ENCODE measurements around the gene REG3G. TPM values are rescaled to one million over a fixed set of nuclear protein-coding genes. Genes with fewer than 3 reads are reported as not detected.

The REG3G gene
- total RNA-seq, 2 experiments from 2014 or later, result not detected

DNA sequence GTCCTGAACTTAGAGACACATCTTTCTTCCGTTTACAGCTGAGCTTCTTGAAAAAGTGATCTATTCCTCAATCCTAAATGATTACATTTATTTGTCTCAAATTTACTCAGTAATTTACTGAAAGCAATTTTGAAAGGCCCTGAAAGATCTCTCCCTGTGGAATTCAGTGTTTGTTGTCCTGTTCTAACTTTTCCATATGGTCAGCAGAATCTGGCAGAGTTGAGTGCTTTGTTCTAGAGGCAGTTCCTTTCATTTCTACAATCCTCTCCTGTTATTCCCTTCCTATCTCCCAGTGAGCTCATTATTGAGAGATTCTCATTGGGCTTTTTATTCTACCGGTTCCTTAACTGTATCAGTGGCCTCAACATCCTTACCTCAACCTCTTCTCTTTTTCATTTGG lies 36.5 kb upstream of the REG3G start:
- Histone ChIP-seq H3K4me3 (ENCODE audit: low read length) (no peak overlapping the region), H3K4me1 (ENCODE audit: insufficient read depth, low read length) (no peaks in the 10 kb centered on the region), H3K36me3 (ENCODE audit: insufficient read depth, low read length) (no peaks in the 10 kb centered on the region), H3K27ac (ENCODE audit: low read depth in 1 of 2, low read length in 2 of 2) (no peak overlapping the region), H3K9me3 (ENCODE audit: control insufficient read depth in 1 of 2, insufficient read depth in 1 of 2, low read length in 2 of 2) (peaks cover 0 to 22% of the 10 kb centered on the region in 2 experiments), H3K27me3 (ENCODE audit: control insufficient read depth in 1 of 2, insufficient read depth in 2 of 2, low read length in 2 of 2) (peaks cover 11 to 14% of the 10 kb centered on the region in 2 experiments)
- ChIA-PET POLR2A (no interaction called here), CTCF (no interaction called here)
- no peak overlapping the region for H3K27ac Mint-ChIP-seq
- intact Hi-C loops (cut with DNase I, micrococcal nuclease), result no loop called here
- H3K4me3 Mint-ChIP-seq, result no peak overlapping the region
- H3K27me3 Mint-ChIP-seq, result peaks cover 17% of the 10 kb centered on the region
- ATAC-seq (ENCODE audit: poor library complexity), result no peak
- H3K36me3 Mint-ChIP-seq (ENCODE audit: low read depth), result no peaks in the 10 kb centered on the region
- no peak for DNase-seq
- TF ChIP-seq, protein P1, sequence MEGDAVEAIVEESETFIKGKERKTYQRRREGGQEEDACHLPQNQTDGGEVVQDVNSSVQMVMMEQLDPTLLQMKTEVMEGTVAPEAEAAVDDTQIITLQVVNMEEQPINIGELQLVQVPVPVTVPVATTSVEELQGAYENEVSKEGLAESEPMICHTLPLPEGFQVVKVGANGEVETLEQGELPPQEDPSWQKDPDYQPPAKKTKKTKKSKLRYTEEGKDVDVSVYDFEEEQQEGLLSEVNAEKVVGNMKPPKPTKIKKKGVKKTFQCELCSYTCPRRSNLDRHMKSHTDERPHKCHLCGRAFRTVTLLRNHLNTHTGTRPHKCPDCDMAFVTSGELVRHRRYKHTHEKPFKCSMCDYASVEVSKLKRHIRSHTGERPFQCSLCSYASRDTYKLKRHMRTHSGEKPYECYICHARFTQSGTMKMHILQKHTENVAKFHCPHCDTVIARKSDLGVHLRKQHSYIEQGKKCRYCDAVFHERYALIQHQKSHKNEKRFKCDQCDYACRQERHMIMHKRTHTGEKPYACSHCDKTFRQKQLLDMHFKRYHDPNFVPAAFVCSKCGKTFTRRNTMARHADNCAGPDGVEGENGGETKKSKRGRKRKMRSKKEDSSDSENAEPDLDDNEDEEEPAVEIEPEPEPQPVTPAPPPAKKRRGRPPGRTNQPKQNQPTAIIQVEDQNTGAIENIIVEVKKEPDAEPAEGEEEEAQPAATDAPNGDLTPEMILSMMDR (IDR thresholded peaks at IDR 0.05), result no peak
- no peaks in the 10 kb centered on the region for H3K4me1 Mint-ChIP-seq (ENCODE audit: low read depth)
- H3K9me3 Mint-ChIP-seq, result peaks cover 7% of the 10 kb centered on the region

DNA sequence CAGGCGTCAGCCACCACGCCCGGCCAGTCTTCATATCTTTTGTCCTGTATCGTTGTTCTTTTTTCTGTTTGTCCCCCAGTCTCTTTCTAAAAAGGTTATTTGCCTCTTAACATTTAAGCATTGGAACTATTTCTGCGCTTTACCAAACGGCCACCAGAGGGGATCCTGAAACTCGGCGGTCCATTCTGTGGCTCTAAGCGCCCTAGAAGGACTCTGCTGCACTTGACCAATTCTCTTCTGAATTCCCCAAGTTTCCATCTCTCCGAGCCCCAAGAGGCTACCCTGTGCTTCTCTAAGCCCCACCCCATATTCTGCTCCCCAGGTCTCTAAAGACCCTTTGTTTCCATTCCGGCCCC lies 33.1 kb upstream of the REG3G start:
- DNase-seq (no peak), ATAC-seq (ENCODE audit: poor library complexity) (no peak)
- Mint-ChIP-seq H3K4me1 (ENCODE audit: low read depth) (no peaks in the 10 kb centered on the region), H3K9me3 (peaks cover 9% of the 10 kb centered on the region), H3K27ac (no peak overlapping the region), H3K4me3 (no peak overlapping the region), H3K27me3 (peaks cover 33% of the 10 kb centered on the region), H3K36me3 (ENCODE audit: low read depth) (no peaks in the 10 kb centered on the region)
- intact Hi-C loops (cut with DNase I, micrococcal nuclease), result no loop called here
- H3K27ac ChIP-seq (ENCODE audit: low read depth in 1 of 2, low read length in 2 of 2), result no peak overlapping the region
- H3K27me3 ChIP-seq (ENCODE audit: control insufficient read depth in 1 of 2, insufficient read depth in 2 of 2, low read length in 2 of 2), result peaks cover 18 to 19% of the 10 kb centered on the region in 2 experiments
- H3K36me3 ChIP-seq (ENCODE audit: insufficient read depth, low read length), result no peaks in the 10 kb centered on the region
- H3K4me3 ChIP-seq (ENCODE audit: low read length), result no peak overlapping the region
- no peaks in the 10 kb centered on the region for H3K4me1 ChIP-seq (ENCODE audit: insufficient read depth, low read length)
- ChIA-PET POLR2A (no interaction called here), CTCF (no interaction called here)
- TF ChIP-seq, protein P1 (IDR thresholded peaks at IDR 0.05), result no peak
- H3K9me3 ChIP-seq (ENCODE audit: control insufficient read depth in 1 of 2, insufficient read depth in 1 of 2, low read length in 2 of 2), result peaks cover 0 to 22% of the 10 kb centered on the region in 2 experiments

DNA sequence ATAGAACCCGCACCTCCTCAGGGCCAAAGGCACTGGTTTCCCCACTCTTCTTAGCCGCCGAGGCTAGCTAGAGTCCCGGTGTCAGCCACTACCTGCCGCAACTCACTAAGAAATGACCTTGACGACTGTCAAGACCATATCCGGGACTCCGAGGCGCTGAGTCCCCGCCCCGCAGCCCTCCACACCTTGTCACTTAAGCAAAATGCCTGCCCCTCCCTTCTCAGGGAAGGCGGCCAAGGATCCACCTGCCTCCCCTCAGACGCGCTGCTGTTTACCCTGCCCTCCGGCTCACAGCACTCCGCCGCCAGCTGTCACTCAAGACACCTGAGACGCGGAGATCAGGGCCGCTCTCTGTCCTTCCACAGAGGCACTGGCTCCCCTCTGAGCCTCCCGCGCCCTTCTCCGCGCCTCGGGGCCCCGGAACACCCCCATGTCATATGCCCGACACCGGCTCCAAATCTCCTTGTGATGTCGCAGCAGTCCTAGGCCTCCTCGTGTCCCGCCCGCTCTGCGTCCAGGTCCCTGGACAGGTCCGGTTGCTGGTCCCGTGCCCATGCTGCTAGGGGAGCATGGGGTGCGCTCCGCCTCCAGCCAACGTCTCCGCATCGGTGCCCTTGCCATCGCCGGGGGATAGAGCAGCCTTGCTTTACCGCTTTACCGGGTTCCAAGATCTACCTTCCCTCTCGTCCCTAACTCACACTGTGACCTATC lies 32.5 kb upstream of the REG3G start:
- intact Hi-C loops (cut with DNase I, micrococcal nuclease), result no loop called here
- CTCF ChIA-PET, result no interaction called here
- H3K27me3 Mint-ChIP-seq, result peaks cover 33% of the 10 kb centered on the region
- POLR2A ChIA-PET, result no interaction called here
- no peaks in the 10 kb centered on the region for H3K36me3 Mint-ChIP-seq (ENCODE audit: low read depth)
- Histone ChIP-seq H3K27ac (ENCODE audit: low read depth in 1 of 2, low read length in 2 of 2) (no peak overlapping the region), H3K4me3 (ENCODE audit: low read length) (no peak overlapping the region), H3K4me1 (ENCODE audit: insufficient read depth, low read length) (no peaks in the 10 kb centered on the region), H3K27me3 (ENCODE audit: control insufficient read depth in 1 of 2, insufficient read depth in 2 of 2, low read length in 2 of 2) (peaks cover 18 to 19% of the 10 kb centered on the region in 2 experiments), H3K9me3 (ENCODE audit: control insufficient read depth in 1 of 2, insufficient read depth in 1 of 2, low read length in 2 of 2) (peaks cover 0 to 22% of the 10 kb centered on the region in 2 experiments), H3K36me3 (ENCODE audit: insufficient read depth, low read length) (no peaks in the 10 kb centered on the region)
- H3K4me3 Mint-ChIP-seq, result no peak overlapping the region
- ATAC-seq (ENCODE audit: poor library complexity) (no peak), DNase-seq (no peak)
- no peak overlapping the region for H3K27ac Mint-ChIP-seq
- TF ChIP-seq, protein P1 (IDR thresholded peaks at IDR 0.05), result no peak
- H3K9me3 Mint-ChIP-seq, result peaks cover 9% of the 10 kb centered on the region
- H3K4me1 Mint-ChIP-seq (ENCODE audit: low read depth), result no peaks in the 10 kb centered on the region
